Spleen (tissue), 11 donors: ENCODE measurements around the gene LRMDA. TPM values are rescaled to one million over a fixed set of nuclear protein-coding genes. Genes with fewer than 3 reads are reported as not detected.

Experiments
- DNase-seq: peaks from one replicate; pipeline ENCODE4 v3.0.0-alpha.2; 2020
- H3K27ac ChIP-seq, 8 donors: fragments of 200-600 bp; sonication (generic) in 7 of 8; 1 replicate in 4 of 8; 2 replicates in 4 of 8; pipeline versions ENCODE4 v1.5.0 to v1.8.0; 2016 to 2021; ENCODE audit warnings: inconsistent platforms in 4 of 8, mild to moderate bottlenecking in 4 of 8, moderate library complexity in 1 of 8
- H3K27me3 ChIP-seq, 7 donors: fragments of 200-600 bp; sonication (generic) in 6 of 7; replicated peaks in 1 of 7; 1 replicate in 4 of 7; 2 replicates in 3 of 7; pipeline versions ENCODE4 v1.5.0 to v1.8.0; 2016 to 2021; ENCODE audit warnings: inconsistent platforms in 3 of 7, mild to moderate bottlenecking in 1 of 7
- H3K36me3 ChIP-seq, 6 donors: fragments of 200-600 bp; sonication (generic) in 5 of 6; 1 replicate in 4 of 6; 2 replicates in 2 of 6; pipeline versions ENCODE4 v1.5.0 to v1.8.0; 2016 to 2021; ENCODE audit warnings: inconsistent platforms in 2 of 6
- H3K4me1 ChIP-seq, 6 donors: fragments of 200-600 bp; sonication (generic) in 5 of 6; 1 replicate in 3 of 6; 2 replicates in 3 of 6; pipeline versions ENCODE4 v1.5.0 to v1.8.0; 2016 to 2021; ENCODE audit warnings: inconsistent platforms in 3 of 6
- H3K4me3 ChIP-seq, 8 donors: fragments of 200-600 bp; sonication (generic) in 7 of 8; 1 replicate in 4 of 8; 2 replicates in 4 of 8; pipeline versions ENCODE4 v1.5.0 to v1.8.0; 2016 to 2021; ENCODE audit warnings: inconsistent platforms in 4 of 8, mild to moderate bottlenecking in 4 of 8, moderate library complexity in 2 of 8
- H3K9me3 ChIP-seq, 8 donors: fragments of 200-600 bp; sonication (generic) in 7 of 8; 1 replicate in 4 of 8; 2 replicates in 4 of 8; pipeline versions ENCODE4 v1.5.0 to v1.8.0; 2016 to 2021; ENCODE audit warnings: inconsistent platforms in 4 of 8
- POLR2A ChIP-seq, 3 donors: fragments of 450-650 bp; IDR thresholded peaks; one replicate each; pipeline ENCODE4 v1.5.1; 2017; ENCODE audit warnings: antibody characterized with exemption in 3 of 3, mild to moderate bottlenecking in 1 of 3
- POLR2AphosphoS5 ChIP-seq, 3 donors: sonication (generic); formaldehyde crosslinking; IDR thresholded peaks; one replicate each; pipeline ENCODE4 v1.5.1; 2017; ENCODE audit warnings: antibody characterized with exemption in 3 of 3
- WGBS, 5 donors: extraction: QIAGEN DNeasy Blood & Tissue Kit in 3 of 5; methylation state at CpG; one replicate each; pipeline versions ENCODE4 v1.1.5 to v1.1.7; 2013 to 2018; 5-methylcytosine and 5-hydroxymethylcytosine counted together
- intact Hi-C: fragments of 100-400 bp; cut with DNase I; formaldehyde crosslinking; loops from one replicate; pipeline ENCODE4 v1.15.0; 2023; ENCODE audit warnings: low total_unique reads
- polyA plus RNA-seq, 3 donors: library from polyadenylated mRNA; stranded (reverse); fragments of 200-250 nt; gene quantifications; one replicate each; pipeline ENCODE4 v1.2.1, GENCODE V29; 2013
- total RNA-seq, 7 donors: library from RNA; depleted of rRNA in 3 of 7; stranded (reverse); fragments of >200 nt in 3 of 7; fragmentation: NEBNext Ultra II Directional in 4 of 7; extraction: Animal tissue kit (Norgen Biotek cat#: 25700) in 4 of 7; gene quantifications; one replicate each; pipeline versions ENCODE4 v1.1.0 to v1.2.1, GENCODE V29; 2016 to 2021
- TF ChIP-seq, protein P1 (sequence below), 11 experiments: fragments of 200-600 bp in 7 of 11; fragments of 450-650 bp in 4 of 11; sonication (generic) in 4 of 11; IDR thresholded peaks in 8 of 11; conservative IDR thresholded peaks in 3 of 11; 1 replicate in 7 of 11; 2 replicates in 4 of 11; pipeline versions ENCODE4 v1.4.0 to v1.8.0; 2016 to 2021; ENCODE audit warnings: antibody characterized with exemption in 11 of 11, inconsistent platforms in 4 of 11, mild to moderate bottlenecking in 1 of 11
- donor health status: healthy with polysubstance abuse.
- donor health status: DM: no; HTN: no; CAD: no; lungs with moderate emphysema.
- donor health status: DM: no; HTN: no; CAD: no.
- donor health status: Bipolar disorder and iron deficiency.
- donor health status: healthy.
- donor health status: DM: no; HTN: no; CAD: no.
- donor health status: DM: yes; HTN: yes; CAD: no.

LRMDA gene
- total and polyA plus RNA-seq, 10 donors: 7.3 to 46.6 (median 28.2) TPM

DNA sequence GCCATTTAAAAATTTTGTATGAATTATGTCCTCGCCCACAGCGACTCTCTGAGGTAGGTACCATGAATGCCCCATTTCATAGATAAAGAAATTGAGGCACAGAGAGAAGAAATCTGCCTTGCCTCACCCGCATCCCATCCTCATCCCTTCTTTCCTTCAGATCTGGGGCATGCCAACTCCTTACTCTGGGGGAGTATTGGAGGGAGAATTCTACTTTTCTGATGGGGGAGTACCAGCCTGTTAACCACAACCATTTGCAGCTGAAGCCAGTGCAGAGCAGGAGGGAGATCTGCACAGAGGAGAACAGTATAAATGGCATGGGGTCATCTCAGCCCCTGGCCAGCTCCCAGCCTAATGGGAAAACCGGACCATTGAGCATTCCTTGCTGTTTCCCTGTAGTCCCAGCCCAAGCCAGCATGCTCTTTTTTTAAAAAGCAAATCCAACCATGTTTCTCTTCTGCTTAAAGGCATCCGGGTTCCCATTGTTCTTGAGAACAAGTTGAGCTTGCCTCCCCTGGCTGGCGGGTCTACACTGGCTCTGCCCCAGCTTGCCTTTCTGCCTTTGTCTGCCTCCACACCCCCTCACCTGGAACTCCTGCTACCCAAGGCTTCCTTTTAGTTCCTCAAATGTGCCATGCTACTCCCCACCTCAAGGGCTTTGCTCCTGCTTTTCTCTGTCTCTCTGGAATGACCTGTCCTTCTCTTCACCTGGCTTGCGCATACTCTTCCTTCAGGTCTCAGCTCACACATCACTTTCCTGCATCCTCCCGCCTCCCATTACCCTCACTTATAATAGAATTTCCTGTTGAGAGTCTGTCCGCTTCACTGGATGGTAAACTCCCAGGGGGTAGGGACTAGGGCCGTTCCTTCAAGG lies 21.1 kb upstream of the LRMDA start:
- H3K27ac ChIP-seq: peak overlapping the region in 2 of 8 donors; percentile 77 to 81
- intact Hi-C loops: no loop called here
- H3K27me3 ChIP-seq: peaks cover 0 to 63% (median 39%) of the 10 kb centered on the region in 7 donors
- H3K9me3 ChIP-seq: no peaks in the 10 kb centered on the region
- H3K4me3 ChIP-seq: peak overlapping the region in 1 of 8 donors; percentile 80
- H3K4me1 ChIP-seq: peaks cover 10 to 39% (median 25%) of the 10 kb centered on the region in 6 donors
- WGBS, 5 donors: 76 to 81% (median 79%) methylated on average over 10 of the region's 10 CpGs
- TF ChIP-seq, protein P1, sequence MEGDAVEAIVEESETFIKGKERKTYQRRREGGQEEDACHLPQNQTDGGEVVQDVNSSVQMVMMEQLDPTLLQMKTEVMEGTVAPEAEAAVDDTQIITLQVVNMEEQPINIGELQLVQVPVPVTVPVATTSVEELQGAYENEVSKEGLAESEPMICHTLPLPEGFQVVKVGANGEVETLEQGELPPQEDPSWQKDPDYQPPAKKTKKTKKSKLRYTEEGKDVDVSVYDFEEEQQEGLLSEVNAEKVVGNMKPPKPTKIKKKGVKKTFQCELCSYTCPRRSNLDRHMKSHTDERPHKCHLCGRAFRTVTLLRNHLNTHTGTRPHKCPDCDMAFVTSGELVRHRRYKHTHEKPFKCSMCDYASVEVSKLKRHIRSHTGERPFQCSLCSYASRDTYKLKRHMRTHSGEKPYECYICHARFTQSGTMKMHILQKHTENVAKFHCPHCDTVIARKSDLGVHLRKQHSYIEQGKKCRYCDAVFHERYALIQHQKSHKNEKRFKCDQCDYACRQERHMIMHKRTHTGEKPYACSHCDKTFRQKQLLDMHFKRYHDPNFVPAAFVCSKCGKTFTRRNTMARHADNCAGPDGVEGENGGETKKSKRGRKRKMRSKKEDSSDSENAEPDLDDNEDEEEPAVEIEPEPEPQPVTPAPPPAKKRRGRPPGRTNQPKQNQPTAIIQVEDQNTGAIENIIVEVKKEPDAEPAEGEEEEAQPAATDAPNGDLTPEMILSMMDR (IDR thresholded peaks at IDR 0.05 in 8 of 11, conservative IDR thresholded peaks at IDR 0.05 in 3 of 11): no peak
- TF ChIP-seq POLR2A (IDR thresholded peaks at IDR 0.05) (no peak), POLR2AphosphoS5 (IDR thresholded peaks at IDR 0.05) (no peak)
- no peak for DNase-seq
- no peaks in the 10 kb centered on the region for H3K36me3 ChIP-seq

DNA sequence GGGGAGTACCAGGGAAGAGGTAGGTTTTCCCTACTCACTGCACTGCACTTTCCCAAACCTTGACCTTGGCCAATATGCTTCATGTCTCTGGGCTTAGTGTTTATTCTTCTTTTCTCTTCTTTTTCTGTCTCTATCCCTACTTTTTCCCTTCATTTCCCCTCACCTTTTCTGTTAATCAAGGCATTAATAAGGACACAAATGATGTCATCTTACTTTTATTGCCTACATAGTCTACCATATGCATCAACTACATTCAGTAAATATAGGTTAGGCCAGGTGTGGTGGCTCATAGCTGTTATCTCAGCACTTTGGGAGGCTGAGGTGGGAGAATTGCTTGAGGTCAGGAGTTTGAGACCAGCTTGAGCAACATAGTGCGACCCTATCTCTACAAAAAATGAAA lies 16.9 kb upstream of the LRMDA start:
- TF ChIP-seq POLR2A (IDR thresholded peaks at IDR 0.05) (no peak), POLR2AphosphoS5 (IDR thresholded peaks at IDR 0.05) (no peak)
- TF ChIP-seq, protein P1 (IDR thresholded peaks at IDR 0.05 in 8 of 11, conservative IDR thresholded peaks at IDR 0.05 in 3 of 11): no peak
- intact Hi-C loops: no loop called here

DNA sequence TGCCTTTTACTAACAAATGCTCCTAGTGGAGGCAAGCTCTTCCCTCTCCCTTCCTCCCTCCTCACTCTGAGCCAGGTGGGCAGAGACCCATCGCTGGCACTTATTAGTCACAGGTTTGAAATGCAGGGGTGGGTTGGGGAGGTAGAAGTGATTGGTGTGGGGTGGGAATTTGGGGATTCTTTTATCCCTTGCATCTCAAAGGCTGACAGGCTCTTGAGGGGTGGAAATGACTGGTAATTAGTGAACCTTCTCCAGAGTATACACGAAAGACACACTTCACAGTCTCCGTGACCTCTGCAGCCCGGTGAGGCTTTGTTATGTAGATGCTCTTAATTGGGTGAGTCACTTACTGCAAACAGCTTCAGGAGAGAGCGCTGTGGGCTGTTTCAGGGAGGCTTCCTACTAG lies 13.9 kb upstream of the LRMDA start:
- no peaks in the 10 kb centered on the region for H3K4me1 ChIP-seq
- no peaks in the 10 kb centered on the region for H3K9me3 ChIP-seq
- 66 to 87% (median 79%) methylated on average over 5 of the region's 5 CpGs for WGBS, 5 donors
- TF ChIP-seq, protein P1 (IDR thresholded peaks at IDR 0.05 in 8 of 11, conservative IDR thresholded peaks at IDR 0.05 in 3 of 11): no peak
- no peaks in the 10 kb centered on the region for H3K36me3 ChIP-seq
- DNase-seq: no peak
- intact Hi-C loops: no loop called here
- no peak overlapping the region for H3K4me3 ChIP-seq
- no peak overlapping the region for H3K27ac ChIP-seq
- peaks cover 0 to 18% (median 0%) of the 10 kb centered on the region in 7 donors for H3K27me3 ChIP-seq

More for the DNA sequence above, 16.9 kb upstream of the LRMDA start:
- Histone ChIP-seq H3K9me3 (no peaks in the 10 kb centered on the region), H3K27ac (no peak overlapping the region), H3K4me3 (no peak overlapping the region), H3K36me3 (no peaks in the 10 kb centered on the region), H3K4me1 (peaks cover 0 to 9% (median 0%) of the 10 kb centered on the region in 6 donors), H3K27me3 (peaks cover 0 to 36% (median 3%) of the 10 kb centered on the region in 7 donors)
- 70 to 91% (median 82%) methylated on average over 1 of the region's 1 CpG for WGBS, 5 donors
- DNase-seq: no peak

DNA sequence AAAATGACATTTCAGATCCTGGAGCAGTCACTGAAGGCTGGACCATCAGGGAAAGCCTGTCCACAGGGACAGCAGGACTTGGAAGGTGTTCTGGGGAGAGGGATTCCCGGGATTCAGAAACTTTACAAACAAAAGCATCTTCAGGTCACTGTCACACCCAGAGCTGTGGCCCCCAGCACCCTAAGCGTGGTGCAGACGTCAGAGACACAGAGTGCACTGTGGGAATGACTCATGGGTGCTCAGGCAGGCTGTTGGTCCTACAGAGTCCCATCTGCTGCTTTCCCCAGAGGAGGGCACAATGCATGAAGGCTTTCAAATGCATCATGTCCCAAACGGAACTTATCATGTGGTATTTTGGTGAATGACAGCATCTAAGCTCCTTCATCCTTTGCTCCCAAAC lies 13.1 kb upstream of the LRMDA start:
- no peak overlapping the region for H3K4me3 ChIP-seq
- H3K36me3 ChIP-seq: no peaks in the 10 kb centered on the region
- TF ChIP-seq POLR2AphosphoS5 (IDR thresholded peaks at IDR 0.05) (no peak), POLR2A (IDR thresholded peaks at IDR 0.05) (no peak)
- TF ChIP-seq, protein P1 (IDR thresholded peaks at IDR 0.05 in 8 of 11, conservative IDR thresholded peaks at IDR 0.05 in 3 of 11): no peak
- no peak for DNase-seq
- peaks cover 0 to 18% (median 0%) of the 10 kb centered on the region in 7 donors for H3K27me3 ChIP-seq
- WGBS, 5 donors: 58 to 83% (median 76%) methylated on average over 4 of the region's 4 CpGs
- no peak overlapping the region for H3K27ac ChIP-seq
- H3K9me3 ChIP-seq: no peaks in the 10 kb centered on the region
- intact Hi-C loops: no loop called here
- H3K4me1 ChIP-seq: no peaks in the 10 kb centered on the region
